Measurements from ENCODE around the gene ENDOD1. TPM values are rescaled to one million over a fixed set of nuclear protein-coding genes. Genes with fewer than 3 reads are reported as not detected.

The ENDOD1 gene
- total RNA-seq, 1 experiment from 2014 or later, result 0.87 TPM

DNA sequence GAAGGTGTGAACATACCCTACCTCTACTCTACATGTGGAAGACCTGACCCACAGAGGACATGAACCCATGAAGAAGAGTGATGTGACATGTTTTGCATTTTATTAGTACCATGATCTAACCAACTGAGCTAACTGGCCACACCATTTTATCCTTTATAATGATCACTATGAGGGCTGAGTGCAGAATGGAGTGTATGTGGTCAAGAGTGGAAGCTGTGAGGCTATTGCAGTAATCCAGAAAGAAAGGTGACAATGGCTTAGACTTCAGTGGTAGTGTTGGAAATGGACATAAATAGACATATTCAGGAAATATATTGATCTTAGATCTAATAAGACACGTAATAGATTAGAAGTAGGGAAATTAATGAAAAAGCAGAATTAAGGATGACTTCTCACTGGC lies 19.2 kb upstream of the ENDOD1 start:
- Histone ChIP-seq H3K79me1 (ENCODE audit: insufficient read depth, low read depth, low read length, poor library complexity, severe bottlenecking) (no peaks in the 10 kb centered on the region), H2BK120ac (ENCODE audit: low read depth, low read length, poor library complexity, severe bottlenecking) (no peak overlapping the region), H3K14ac (ENCODE audit: insufficient read depth, low read length) (no peak overlapping the region), H2BK12ac (ENCODE audit: insufficient read length, low read depth, low read length) (no peak overlapping the region), H3K4ac (ENCODE audit: low read depth, low read length) (no peak overlapping the region), H3K27ac (ENCODE audit: insufficient read length, low read depth, low read length) (no peak overlapping the region), H3K9me3 (ENCODE audit: control insufficient read depth, low read depth, low read length) (no peaks in the 10 kb centered on the region), H3K27me3 (ENCODE audit: insufficient read depth, low read length) (no peaks in the 10 kb centered on the region), H4K91ac (ENCODE audit: insufficient read length, low read depth, low read length) (no peak overlapping the region), H3K9ac (ENCODE audit: extremely low read depth, insufficient read length, low read length) (no peak overlapping the region), H3K23me2 (ENCODE audit: insufficient read length, low read depth, low read length, poor library complexity, severe bottlenecking) (peaks cover 8% of the 10 kb centered on the region), H3K4me2 (ENCODE audit: insufficient read depth, insufficient read length, low read length) (no peak overlapping the region), H3K79me2 (ENCODE audit: insufficient read depth, low read length) (no peaks in the 10 kb centered on the region), H2AK5ac (ENCODE audit: insufficient read length, low read length) (no peak overlapping the region), H2BK15ac (ENCODE audit: low read depth, low read length) (no peak overlapping the region), H3K4me1 (ENCODE audit: insufficient read depth, low read length) (no peaks in the 10 kb centered on the region), H3K23ac (ENCODE audit: insufficient read length, low read depth, low read length) (no peak overlapping the region), H4K8ac (replicated peaks; ENCODE audit: insufficient read length, low read depth, low read length) (no peak overlapping the region), H2BK5ac (ENCODE audit: insufficient read length, low read length) (no peak overlapping the region), H3K18ac (ENCODE audit: insufficient read length, low read depth, low read length) (no peak overlapping the region), H4K5ac (ENCODE audit: insufficient read length, low read depth, low read length) (no peak overlapping the region), H2BK20ac (ENCODE audit: low read depth, low read length, poor library complexity, severe bottlenecking) (no peak overlapping the region), H2AFZ (ENCODE audit: low read length) (no peak overlapping the region), H3K56ac (ENCODE audit: insufficient read length, low read depth, low read length) (no peak overlapping the region), H4K20me1 (ENCODE audit: control insufficient read depth, insufficient read depth, insufficient read length) (no peaks in the 10 kb centered on the region), H3T11ph (ENCODE audit: low read length) (no peak overlapping the region)
- peaks cover 18% of the 10 kb centered on the region in 2 experiments for H3K4me1 Mint-ChIP-seq
- WGBS (ENCODE audit: extremely low coverage, insufficient read length, low lambda C conversion rate), result no CpG with 5 or more reads among the region's 1 CpG
- H3K36me3 Mint-ChIP-seq (ENCODE audit: insufficient read depth in 1 of 3, low read depth in 3 of 3), result peaks cover 0 to 6% (median 2%) of the 10 kb centered on the region in 3 experiments; a peak in 2 of 7 replicates
- TF ChIP-seq CTCF (conservative IDR thresholded peaks at IDR 0.05), result no peak
- no peak overlapping the region for H3K4me3 Mint-ChIP-seq
- no peak for DNase-seq
- H3K9me3 Mint-ChIP-seq, result peaks cover 0 to 3% of the 10 kb centered on the region in 2 experiments; a peak in 1 of 5 replicates
- H3K27me3 Mint-ChIP-seq (ENCODE audit: low read depth), result peaks cover 2% of the 10 kb centered on the region; the same call in 1 of the 2 replicates
- H3K27ac Mint-ChIP-seq, result no peak overlapping the region

Measured in H9 (cell line).